Measurements from ENCODE around the gene MOBP.

The MOBP gene

GRCh38 chr3:39548282-39548681 is 80.8 kb downstream of the MOBP start:
- no peaks in the 10 kb centered on the region for H3K9me2 ChIP-seq (replicated peaks; ENCODE audit: low read depth, low read length)
- H3K36me3 ChIP-seq (ENCODE audit: insufficient read depth, low read length), result no peaks in the 10 kb centered on the region
- no peak for TF ChIP-seq EZH2phosphoT487 (IDR thresholded peaks at IDR 0.05; ENCODE audit: borderline replicate concordance)
- TF ChIP-seq CTCF (conservative IDR thresholded peaks at IDR 0.05; ENCODE audit: low read length), result no peak
- no peaks in the 10 kb centered on the region for H3F3A ChIP-seq (ENCODE audit: low read depth)
- H3K79me2 ChIP-seq (ENCODE audit: insufficient read depth, low read length), result no peaks in the 10 kb centered on the region
- no peak overlapping the region for H3K4me2 ChIP-seq (ENCODE audit: low read depth, low read length, poor library complexity, severe bottlenecking)
- H3K9me3 ChIP-seq (ENCODE audit: insufficient read depth, low read depth, low read length), result no peaks in the 10 kb centered on the region
- no peaks in the 10 kb centered on the region for H3K27me3 ChIP-seq (ENCODE audit: insufficient read depth, low read length, poor library complexity, severe bottlenecking)
- H2AFZ ChIP-seq (ENCODE audit: low read length), result no peak overlapping the region
- no peak overlapping the region for H3K4me3 ChIP-seq (ENCODE audit: low read length, poor library complexity, severe bottlenecking)
- H4K20me1 ChIP-seq (ENCODE audit: insufficient read depth, low read length, poor library complexity, severe bottlenecking), result no peaks in the 10 kb centered on the region
- H3K9ac ChIP-seq (ENCODE audit: low read depth, low read length, poor library complexity, severe bottlenecking), result no peak overlapping the region
- H3K4me1 ChIP-seq (ENCODE audit: insufficient read depth, low read length, poor library complexity, severe bottlenecking), result peaks cover 15% of the 10 kb centered on the region

GRCh38 chr3:39550354-39551051 is 83.0 kb downstream of the MOBP start:
- Histone ChIP-seq H2AFZ (ENCODE audit: low read length) (no peak overlapping the region), H3K9me2 (replicated peaks; ENCODE audit: low read depth, low read length) (no peaks in the 10 kb centered on the region), H3K79me2 (ENCODE audit: insufficient read depth, low read length) (no peaks in the 10 kb centered on the region), H3K9me3 (ENCODE audit: insufficient read depth, low read depth, low read length) (peaks cover 2% of the 10 kb centered on the region; the same call in 1 of the 2 replicates), H4K20me1 (ENCODE audit: insufficient read depth, low read length, poor library complexity, severe bottlenecking) (no peaks in the 10 kb centered on the region), H3K4me3 (ENCODE audit: low read length, poor library complexity, severe bottlenecking) (no peak overlapping the region), H3K27me3 (ENCODE audit: insufficient read depth, low read length, poor library complexity, severe bottlenecking) (no peaks in the 10 kb centered on the region), H3K4me2 (ENCODE audit: low read depth, low read length, poor library complexity, severe bottlenecking) (no peak overlapping the region), H3K36me3 (ENCODE audit: insufficient read depth, low read length) (no peaks in the 10 kb centered on the region), H3F3A (ENCODE audit: low read depth) (no peaks in the 10 kb centered on the region), H3K4me1 (ENCODE audit: insufficient read depth, low read length, poor library complexity, severe bottlenecking) (peaks cover 5% of the 10 kb centered on the region), H3K9ac (ENCODE audit: low read depth, low read length, poor library complexity, severe bottlenecking) (no peak overlapping the region)
- TF ChIP-seq CTCF (conservative IDR thresholded peaks at IDR 0.05; ENCODE audit: low read length) (no peak), EZH2phosphoT487 (IDR thresholded peaks at IDR 0.05; ENCODE audit: borderline replicate concordance) (no peak)

All from Loucy (cell line).